Tibial nerve (tissue), 4 donors: ENCODE measurements around the gene INTS3.

Experiments
- EP300 ChIP-seq, 2 donors: sonication (generic); formaldehyde crosslinking; IDR thresholded peaks; one replicate each; pipeline ENCODE4 v1.6.1; 2017; ENCODE audit warnings: antibody characterized with exemption in 2 of 2, mild to moderate bottlenecking in 1 of 2
- POLR2A ChIP-seq, 2 donors: fragments of 450-650 bp; IDR thresholded peaks; one replicate each; pipeline ENCODE4 v1.6.1; 2017; ENCODE audit warnings: antibody characterized with exemption in 2 of 2, mild to moderate bottlenecking in 2 of 2, moderate library complexity in 2 of 2
- TF ChIP-seq, protein P1 (sequence below), 5 experiments: fragments of 200-600 bp in 3 of 5; fragments of 450-650 bp in 2 of 5; sonication (generic) in 3 of 5; IDR thresholded peaks; one replicate each; pipeline ENCODE4 v1.5.1; 2016 to 2019; ENCODE audit warnings: antibody characterized with exemption in 5 of 5, mild to moderate bottlenecking in 3 of 5, moderate library complexity in 2 of 5

DNA sequence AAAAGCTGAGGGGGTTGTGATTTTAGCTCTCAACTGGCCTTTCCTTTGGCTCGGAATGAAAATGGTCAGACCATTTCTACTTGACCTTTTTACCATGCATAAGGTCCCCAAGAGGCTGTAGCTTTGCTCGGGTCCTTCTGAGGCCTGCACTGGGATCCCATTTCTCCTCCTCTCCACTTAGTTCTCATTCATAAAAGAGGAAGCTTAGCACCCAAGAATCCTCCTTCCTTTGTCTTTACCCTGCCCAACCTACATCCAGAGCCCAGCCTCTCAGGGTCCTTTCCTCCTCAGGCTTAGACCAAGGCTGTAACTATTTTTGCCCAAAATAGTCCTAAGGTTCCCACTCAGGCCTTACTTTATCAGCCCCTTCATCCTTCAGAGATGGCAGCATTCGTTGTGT lies 41.4 kb downstream of the INTS3 start:
- TF ChIP-seq, protein P1, sequence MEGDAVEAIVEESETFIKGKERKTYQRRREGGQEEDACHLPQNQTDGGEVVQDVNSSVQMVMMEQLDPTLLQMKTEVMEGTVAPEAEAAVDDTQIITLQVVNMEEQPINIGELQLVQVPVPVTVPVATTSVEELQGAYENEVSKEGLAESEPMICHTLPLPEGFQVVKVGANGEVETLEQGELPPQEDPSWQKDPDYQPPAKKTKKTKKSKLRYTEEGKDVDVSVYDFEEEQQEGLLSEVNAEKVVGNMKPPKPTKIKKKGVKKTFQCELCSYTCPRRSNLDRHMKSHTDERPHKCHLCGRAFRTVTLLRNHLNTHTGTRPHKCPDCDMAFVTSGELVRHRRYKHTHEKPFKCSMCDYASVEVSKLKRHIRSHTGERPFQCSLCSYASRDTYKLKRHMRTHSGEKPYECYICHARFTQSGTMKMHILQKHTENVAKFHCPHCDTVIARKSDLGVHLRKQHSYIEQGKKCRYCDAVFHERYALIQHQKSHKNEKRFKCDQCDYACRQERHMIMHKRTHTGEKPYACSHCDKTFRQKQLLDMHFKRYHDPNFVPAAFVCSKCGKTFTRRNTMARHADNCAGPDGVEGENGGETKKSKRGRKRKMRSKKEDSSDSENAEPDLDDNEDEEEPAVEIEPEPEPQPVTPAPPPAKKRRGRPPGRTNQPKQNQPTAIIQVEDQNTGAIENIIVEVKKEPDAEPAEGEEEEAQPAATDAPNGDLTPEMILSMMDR (IDR thresholded peaks at IDR 0.05), result no peak
- TF ChIP-seq POLR2A (IDR thresholded peaks at IDR 0.05) (no peak), EP300 (IDR thresholded peaks at IDR 0.05) (no peak)
